Sigmoid colon (tissue), 7 donors: ENCODE data around the gene MYO10. TPM values are rescaled to one million over a fixed set of nuclear protein-coding genes. Genes with fewer than 3 reads are reported as not detected.

Experiments used
- DNase-seq: peaks from one replicate; pipeline ENCODE4 v3.0.0-alpha.2; 2019
- H3K27ac ChIP-seq, 4 donors: fragments of 200-600 bp; sonication (generic); one replicate each; pipeline ENCODE4 v1.5.1; 2016 to 2019; ENCODE audit warnings: mild to moderate bottlenecking in 1 of 4
- H3K27me3 ChIP-seq, 3 donors: fragments of 200-600 bp; sonication (generic); one replicate each; pipeline ENCODE4 v1.5.1; 2019; ENCODE audit warnings: mild to moderate bottlenecking in 1 of 3
- H3K36me3 ChIP-seq, 4 donors: fragments of 200-600 bp; sonication (generic); one replicate each; pipeline ENCODE4 v1.5.1; 2016 to 2019
- H3K4me1 ChIP-seq, 4 donors: fragments of 200-600 bp; sonication (generic); one replicate each; pipeline ENCODE4 v1.5.1; 2017 to 2019
- H3K4me3 ChIP-seq, 4 donors: fragments of 200-600 bp; sonication (generic); one replicate each; pipeline ENCODE4 v1.5.1; 2017 to 2019; ENCODE audit warnings: mild to moderate bottlenecking in 2 of 4, moderate library complexity in 1 of 4
- H3K9me3 ChIP-seq, 4 donors: fragments of 200-600 bp in 3 of 4; sonication (generic) in 3 of 4; one replicate each; pipeline versions ENCODE4 v1.5.1 to v1.6.1; 2013 to 2019
- CTCF ChIP-seq, 4 experiments: fragments of 450-650 bp in 3 of 4; fragments of 200-600 bp in 1 of 4; IDR thresholded peaks; one replicate each; pipeline ENCODE4 v1.5.1; 2016 to 2019; ENCODE audit warnings: antibody characterized with exemption in 4 of 4, mild to moderate bottlenecking in 3 of 4, moderate library complexity in 2 of 4
- EP300 ChIP-seq, 4 donors: sonication (generic); formaldehyde crosslinking; IDR thresholded peaks; one replicate each; pipeline ENCODE4 v1.6.1; 2017; ENCODE audit warnings: antibody characterized with exemption in 4 of 4
- POLR2A ChIP-seq, 2 donors: fragments of 450-650 bp; IDR thresholded peaks; one replicate each; pipeline ENCODE4 v1.6.1; 2016; ENCODE audit warnings: antibody characterized with exemption in 2 of 2, mild to moderate bottlenecking in 2 of 2, moderate library complexity in 2 of 2
- POLR2AphosphoS5 ChIP-seq, 4 donors: sonication (generic); formaldehyde crosslinking; IDR thresholded peaks; one replicate each; pipeline ENCODE4 v1.6.1; 2017; ENCODE audit warnings: antibody characterized with exemption in 4 of 4
- WGBS, 2 donors: extraction: QIAGEN DNeasy Blood & Tissue Kit; methylation state at CpG; one replicate each; pipeline ENCODE4 v1.1.7; 2013; 5-methylcytosine and 5-hydroxymethylcytosine counted together
- intact Hi-C: fragments of 100-400 bp; cut with DNase I; formaldehyde crosslinking; loops from one replicate; pipeline ENCODE4 v1.15.1; 2023
- polyA plus RNA-seq, 3 donors: library from polyadenylated mRNA; stranded (reverse); fragments of 200-250 nt; gene quantifications; one replicate each; pipeline ENCODE4 v1.2.3, GENCODE V29; 2013
- total RNA-seq, 4 donors: library from RNA; depleted of rRNA; stranded (reverse); fragments of >200 nt; gene quantifications; one replicate each; pipeline ENCODE4 v1.1.0, GENCODE V29; 2016
- donor health status: healthy with polysubstance abuse.
- donor health status: Bipolar disorder and iron deficiency.
- donor health status: healthy.

Gene MYO10
- total and polyA plus RNA-seq, 7 donors, result 3.9 to 20.3 (median 8.3) TPM

GRCh38 chr5:16642867-16643266 is 293.2 kb downstream of the MYO10 start:
- no peaks in the 10 kb centered on the region for H3K4me1 ChIP-seq
- no peak for TF ChIP-seq POLR2A (IDR thresholded peaks at IDR 0.05)
- no peak for TF ChIP-seq POLR2AphosphoS5 (IDR thresholded peaks at IDR 0.05)
- no peak for TF ChIP-seq EP300 (IDR thresholded peaks at IDR 0.05)
- TF ChIP-seq CTCF (IDR thresholded peaks at IDR 0.05), result no peak
- 84 to 87% methylated on average over 2 of the region's 2 CpGs for WGBS, 2 donors
- H3K36me3 ChIP-seq, result no peaks in the 10 kb centered on the region
- H3K4me3 ChIP-seq, result no peak overlapping the region
- intact Hi-C loops, result no loop called here
- H3K9me3 ChIP-seq, result no peaks in the 10 kb centered on the region
- H3K27me3 ChIP-seq, result no peaks in the 10 kb centered on the region
- no peak overlapping the region for H3K27ac ChIP-seq
- no peak for DNase-seq

GRCh38 chr5:16639206-16639605 is 296.9 kb downstream of the MYO10 start:
- DNase-seq, result no peak
- intact Hi-C loops, result no loop called here
- no peak for TF ChIP-seq CTCF (IDR thresholded peaks at IDR 0.05)
- TF ChIP-seq EP300 (IDR thresholded peaks at IDR 0.05), result no peak
- TF ChIP-seq POLR2AphosphoS5 (IDR thresholded peaks at IDR 0.05), result no peak
- no peak for TF ChIP-seq POLR2A (IDR thresholded peaks at IDR 0.05)
- H3K27ac ChIP-seq, result no peak overlapping the region
- no peaks in the 10 kb centered on the region for H3K36me3 ChIP-seq
- H3K4me1 ChIP-seq, result no peaks in the 10 kb centered on the region
- WGBS, 2 donors, result 94 to 95% methylated on average over 4 of the region's 4 CpGs
- H3K9me3 ChIP-seq, result no peaks in the 10 kb centered on the region
- no peaks in the 10 kb centered on the region for H3K27me3 ChIP-seq
- no peak overlapping the region for H3K4me3 ChIP-seq

- intact Hi-C loops, result no loop called here
- Histone ChIP-seq H3K27me3 (no peaks in the 10 kb centered on the region), H3K4me1 (no peaks in the 10 kb centered on the region), H3K9me3 (no peaks in the 10 kb centered on the region), H3K4me3 (no peak overlapping the region), H3K36me3 (no peaks in the 10 kb centered on the region), H3K27ac (no peak overlapping the region)
- no peak for TF ChIP-seq EP300 (IDR thresholded peaks at IDR 0.05)
- TF ChIP-seq POLR2AphosphoS5 (IDR thresholded peaks at IDR 0.05), result no peak
- TF ChIP-seq POLR2A (IDR thresholded peaks at IDR 0.05), result no peak
- TF ChIP-seq CTCF (IDR thresholded peaks at IDR 0.05), result no peak
- DNase-seq, result no peak
- 91 to 92% methylated on average over 3 of the region's 3 CpGs for WGBS, 2 donors
These were observed 307.7 kb downstream of the MYO10 start for GRCh38 chr5:16628376-16628775.

- Histone ChIP-seq H3K9me3 (no peaks in the 10 kb centered on the region), H3K27ac (no peak overlapping the region)
These were observed 309.3 kb downstream of the MYO10 start for GRCh38 chr5:16626696-16627264.

More at GRCh38 chr5:16626696-16627264, 309.3 kb downstream of the MYO10 start:
- no peaks in the 10 kb centered on the region for H3K4me1 ChIP-seq
- no peak overlapping the region for H3K4me3 ChIP-seq
- DNase-seq, result no peak
- no peak for TF ChIP-seq EP300 (IDR thresholded peaks at IDR 0.05)
- no peak for TF ChIP-seq POLR2A (IDR thresholded peaks at IDR 0.05)
- TF ChIP-seq CTCF (IDR thresholded peaks at IDR 0.05), result no peak
- no peak for TF ChIP-seq POLR2AphosphoS5 (IDR thresholded peaks at IDR 0.05)
- 67 to 71% methylated on average over 5 of the region's 5 CpGs for WGBS, 2 donors
- intact Hi-C loops, result no loop called here
- H3K27me3 ChIP-seq, result no peaks in the 10 kb centered on the region
- H3K36me3 ChIP-seq, result no peaks in the 10 kb centered on the region
